NCI-H2196 (cell line): ENCODE measurements around the gene TPP1.

Experiments
- DNase-seq: peaks from one replicate; lab custom pipeline; 2025; ENCODE audit not compliant: unreplicated experiment; lab: John Stamatoyannopoulos, UW

Gene TPP1

DNA sequence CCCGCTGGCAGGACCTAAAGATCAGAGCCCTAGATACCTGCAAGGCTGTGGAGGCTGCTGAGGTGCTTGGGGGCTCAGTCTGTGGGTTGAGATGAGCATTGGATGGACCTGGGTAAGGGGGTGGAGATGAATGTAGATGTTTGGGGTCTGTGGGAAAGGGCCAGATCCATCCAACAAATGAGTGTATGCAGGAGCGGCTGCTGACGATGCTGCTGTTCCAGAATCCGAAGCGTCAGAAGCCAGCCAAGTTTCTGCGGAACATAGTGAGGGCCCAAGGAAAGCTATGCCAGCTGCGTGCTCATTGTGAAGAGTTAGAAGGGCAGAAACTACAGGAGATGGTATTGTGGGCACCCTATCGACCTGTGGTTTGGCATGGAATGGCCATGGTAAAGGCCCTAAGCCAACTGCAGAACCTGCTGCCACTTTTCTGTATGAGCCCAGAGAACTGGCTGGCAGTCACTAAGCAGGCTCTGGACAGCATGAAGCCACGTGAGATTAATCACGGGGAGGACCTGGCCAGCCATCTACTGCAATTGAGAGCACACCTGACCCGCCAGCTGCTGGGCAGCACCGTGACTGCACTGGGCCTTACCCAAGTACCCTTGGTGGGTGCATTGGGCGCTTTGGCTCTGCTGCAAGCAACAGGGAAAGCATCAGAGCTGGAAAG lies 52.4 kb downstream of the TPP1 start:
- DNase-seq, result no peak

DNA sequence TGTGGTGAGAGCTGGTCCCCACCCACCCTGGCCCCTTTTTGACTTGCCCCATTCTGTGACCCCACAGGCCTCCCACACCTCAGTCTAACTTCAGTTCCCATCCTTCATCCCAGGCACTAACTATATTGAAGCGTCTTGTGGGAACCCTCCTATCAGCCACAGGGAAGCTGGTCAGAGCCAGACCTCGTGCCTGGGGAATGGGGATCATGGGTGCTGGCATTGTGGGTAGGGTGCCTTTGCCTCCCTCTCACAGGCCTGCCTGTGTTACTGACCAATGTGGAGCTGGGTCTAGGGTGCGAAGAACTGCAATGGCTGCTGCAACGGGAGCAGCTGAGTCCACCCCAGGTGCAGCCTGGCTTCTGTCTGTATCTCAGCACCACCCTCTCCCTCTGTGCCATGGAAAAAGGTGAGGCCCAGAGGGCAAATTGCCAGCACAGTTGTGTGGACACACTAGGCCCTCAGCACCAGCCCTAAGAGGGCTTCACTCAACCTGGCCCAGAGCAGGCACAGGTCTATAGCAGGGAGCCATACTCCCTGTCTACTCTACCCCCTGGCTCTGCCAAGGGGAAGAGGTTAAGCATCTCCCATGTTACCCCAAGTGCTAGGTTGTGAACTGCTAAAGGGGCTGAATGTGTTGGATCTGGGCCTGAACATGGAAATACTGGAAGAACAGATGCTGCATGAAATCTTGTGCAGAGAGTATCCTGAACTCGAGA lies 53.1 kb downstream of the TPP1 start:
- DNase-seq, result no peak

DNA sequence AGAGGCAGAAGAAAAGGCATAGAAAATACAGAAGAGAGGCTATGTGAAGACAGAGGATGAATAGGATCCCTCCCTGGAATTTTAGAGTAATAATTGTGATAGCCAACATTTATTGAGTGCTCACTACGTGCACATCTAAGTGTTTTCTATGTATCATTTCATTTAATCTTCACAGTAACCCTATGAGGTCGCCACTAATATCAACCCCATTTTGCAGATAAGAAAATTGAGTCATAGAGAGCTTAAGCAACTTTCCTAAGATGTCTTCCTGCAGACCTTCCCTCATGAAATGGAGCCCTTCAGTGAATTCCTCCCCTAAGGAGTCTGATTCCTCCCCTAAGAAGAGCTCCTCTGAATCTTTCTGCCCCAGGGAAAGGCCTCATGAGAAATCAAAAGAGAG lies 53.9 kb downstream of the TPP1 start:
- no peak for DNase-seq

DNA sequence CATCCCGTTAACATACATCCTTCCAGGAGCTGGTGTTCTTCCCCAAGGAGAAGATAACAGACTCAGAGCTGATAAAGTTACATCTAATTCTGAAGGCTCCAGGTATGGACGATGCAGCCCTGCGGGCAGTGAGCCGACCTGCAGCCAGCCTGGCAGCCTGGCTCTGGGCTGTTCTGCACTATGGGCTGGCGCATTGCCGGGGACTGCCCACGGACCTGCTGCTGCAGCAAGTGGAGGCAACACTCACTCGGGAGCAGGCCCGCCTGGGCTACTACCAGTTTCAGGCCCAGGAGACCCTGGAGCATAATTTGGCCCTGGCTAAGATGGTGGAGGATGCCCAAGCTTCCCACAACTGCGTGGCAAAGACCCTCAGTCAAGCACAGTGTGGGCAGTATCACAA lies 55.6 kb downstream of the TPP1 start:
- DNase-seq, result no peak

DNA sequence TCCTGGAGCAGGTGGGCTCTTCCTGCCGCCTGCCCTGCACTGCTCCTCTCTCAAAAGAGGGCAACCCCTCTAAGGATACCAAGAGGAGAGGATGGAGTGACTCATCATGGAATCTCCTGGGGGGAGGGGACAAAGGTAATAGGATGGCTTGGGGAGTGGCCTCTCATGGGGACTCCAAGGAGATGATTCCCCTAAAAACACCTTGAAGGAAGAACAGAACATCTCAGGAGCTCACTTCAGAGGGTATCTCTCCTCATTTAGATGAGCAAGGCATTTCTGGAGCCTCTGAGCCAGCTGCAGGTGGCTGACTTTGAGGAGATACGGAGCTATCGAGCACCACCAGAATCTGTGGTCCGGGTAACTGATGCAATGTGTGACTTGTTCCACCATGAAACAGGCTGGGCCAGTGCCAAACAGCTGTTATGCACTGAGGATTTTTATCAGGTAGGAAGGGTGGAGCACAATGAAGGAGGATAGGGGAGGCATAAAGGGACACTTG lies 56.1 kb downstream of the TPP1 start:
- no peak for DNase-seq
